ENCODE results near the gene CRX.
A peak's percentile ranks its signal among the peaks of the same experiment; 100 is the strongest.
"Not testable (repeated sequence)": the region's sequence is repeated elsewhere in the genome, so short reads cannot be mapped to it uniquely, and the experiment has no call there.

CRX gene

GRCh38 chr19:47860602-47861297 is 39.0 kb downstream of the CRX start:
- no peak for DNase-seq

DNA sequence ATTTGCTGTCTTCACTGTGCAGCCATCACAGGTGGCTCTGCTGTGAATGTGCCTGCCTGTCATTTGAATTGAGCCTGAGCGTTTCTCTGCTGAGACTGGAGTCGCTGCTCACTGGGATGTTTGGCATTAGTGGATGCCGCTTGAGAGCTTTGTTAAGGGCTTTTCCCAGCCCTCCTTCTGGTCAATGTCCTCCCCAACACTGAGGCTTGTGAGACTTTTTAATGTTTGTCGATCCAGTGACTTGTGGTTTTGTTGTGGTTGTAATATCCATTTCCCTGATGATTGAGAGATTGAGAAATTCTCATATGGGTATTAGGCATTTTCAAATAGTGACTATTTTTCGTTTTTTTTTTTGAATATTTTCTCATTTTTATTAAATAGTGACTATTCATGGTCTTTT is 39.9 kb downstream of the CRX start:
- no peak for DNase-seq

- peak; percentile 91 for DNase-seq
Measured at GRCh38 chr19:47863514-47863936, 41.8 kb downstream of the CRX start.

DNA sequence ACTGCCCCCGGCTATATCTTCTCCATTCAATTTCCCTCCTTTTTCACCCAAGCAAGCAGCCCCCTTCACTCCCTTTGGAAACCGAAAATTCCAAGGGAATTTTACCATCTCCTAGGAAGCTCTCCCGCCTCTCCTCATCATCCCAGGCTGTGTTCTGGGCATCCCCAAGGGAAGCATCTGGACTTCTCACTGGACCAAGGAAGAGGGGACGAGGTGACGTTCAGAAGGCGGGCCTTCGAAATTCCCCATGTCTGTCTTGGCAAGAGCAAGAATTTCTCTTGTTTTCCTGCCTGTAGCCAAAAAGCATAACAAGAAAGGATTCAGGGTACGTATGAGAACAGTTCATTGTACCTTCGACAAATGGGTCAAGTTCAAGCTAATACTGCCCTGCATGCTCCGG is 43.4 kb downstream of the CRX start:
- no peak for DNase-seq

DNA sequence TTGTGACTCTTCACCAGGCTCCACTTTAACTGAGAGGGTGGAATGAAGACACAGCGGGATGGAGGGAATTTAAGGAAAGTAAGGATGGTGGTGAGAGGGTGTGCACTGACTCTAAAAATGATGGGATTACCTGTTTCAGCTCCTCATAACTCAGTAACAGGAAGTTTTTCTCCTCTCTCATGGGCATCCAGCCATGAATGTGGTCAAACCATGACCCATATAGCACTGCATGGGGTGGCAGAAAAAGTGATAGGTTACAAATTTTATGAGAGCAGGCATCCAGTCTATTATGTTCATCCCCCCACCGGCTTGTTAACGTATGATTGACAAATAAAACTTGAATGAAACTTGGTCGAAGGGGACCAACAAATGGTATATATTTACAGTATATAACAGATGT is 57.2 kb downstream of the CRX start:
- DNase-seq = no peak

DNA sequence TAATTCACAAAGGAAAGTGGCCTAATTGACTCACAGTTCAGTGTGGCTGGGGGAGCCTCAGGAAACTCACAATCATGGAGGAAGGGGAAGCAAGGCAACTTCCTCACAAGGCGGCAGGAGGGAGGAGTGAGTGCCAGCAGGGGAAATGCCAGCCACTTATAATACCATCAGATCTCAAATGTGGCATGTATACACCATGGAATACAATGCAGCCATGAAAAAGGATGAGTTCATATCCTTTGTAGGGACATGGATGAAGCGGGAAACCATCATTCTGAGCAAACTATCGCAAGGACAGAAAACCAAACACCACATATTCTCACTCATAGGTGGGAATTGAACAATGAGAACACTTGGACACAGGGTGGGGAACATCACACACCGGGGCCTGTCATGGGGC is 57.6 kb downstream of the CRX start:
- DNase-seq = not testable (repeated sequence)

DNA sequence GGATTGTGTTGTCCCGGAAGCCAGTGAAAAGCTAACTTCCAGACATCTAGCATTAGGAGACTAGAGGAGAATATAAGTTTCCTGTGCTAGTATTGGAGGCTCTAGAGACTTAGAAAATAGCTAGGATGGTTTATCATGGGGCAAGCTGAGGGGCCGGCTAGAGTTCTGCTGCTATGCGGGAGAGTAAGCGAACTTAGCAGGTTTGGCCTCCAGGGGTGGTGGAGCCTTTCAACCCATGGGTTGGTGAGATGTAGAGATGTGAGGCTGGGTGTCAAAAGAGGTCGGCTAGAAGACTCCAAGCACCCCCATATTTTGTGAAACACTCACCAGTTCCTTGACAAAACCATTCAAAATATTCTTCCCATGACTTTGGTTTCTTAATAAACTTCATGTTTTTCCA is 60.0 kb downstream of the CRX start:
- DNase-seq = no peak

- no peak for DNase-seq
Measured at GRCh38 chr19:47882890-47883289, 61.2 kb downstream of the CRX start.

DNA sequence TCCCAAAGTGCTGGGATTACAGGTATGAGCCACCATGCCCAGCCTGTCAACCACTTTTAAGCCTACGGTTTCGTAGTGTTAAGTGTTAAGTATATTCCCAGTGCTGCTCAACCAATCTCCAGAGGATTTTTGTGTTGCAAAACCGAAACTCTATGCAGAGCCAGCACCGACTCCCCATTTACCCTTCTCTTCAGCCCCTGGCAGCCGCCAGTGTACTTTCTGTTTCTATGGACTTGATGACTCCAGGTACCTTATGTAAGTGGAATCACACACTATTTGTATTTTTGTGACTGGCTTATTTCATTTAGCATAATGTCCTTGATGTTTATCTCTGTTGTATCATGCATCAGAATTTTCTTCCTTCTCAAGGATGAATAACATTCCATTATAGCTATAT is 63.3 kb downstream of the CRX start:
- DNase-seq = no peak

GRCh38 chr19:47886010-47886559 is 64.3 kb downstream of the CRX start, which contains the start of gene SULT2A1:
Gene SULT2A1 (minus strand): TSS chr19:47886315. CDS start chr19:47886257, 58 bp downstream.
- no peak for DNase-seq

GRCh38 chr19:47890865-47891621 is 69.3 kb downstream of the CRX start:
- DNase-seq = no peak

GRCh38 chr19:47891622-47891922 is 69.8 kb downstream of the CRX start:
- DNase-seq = no peak

DNA sequence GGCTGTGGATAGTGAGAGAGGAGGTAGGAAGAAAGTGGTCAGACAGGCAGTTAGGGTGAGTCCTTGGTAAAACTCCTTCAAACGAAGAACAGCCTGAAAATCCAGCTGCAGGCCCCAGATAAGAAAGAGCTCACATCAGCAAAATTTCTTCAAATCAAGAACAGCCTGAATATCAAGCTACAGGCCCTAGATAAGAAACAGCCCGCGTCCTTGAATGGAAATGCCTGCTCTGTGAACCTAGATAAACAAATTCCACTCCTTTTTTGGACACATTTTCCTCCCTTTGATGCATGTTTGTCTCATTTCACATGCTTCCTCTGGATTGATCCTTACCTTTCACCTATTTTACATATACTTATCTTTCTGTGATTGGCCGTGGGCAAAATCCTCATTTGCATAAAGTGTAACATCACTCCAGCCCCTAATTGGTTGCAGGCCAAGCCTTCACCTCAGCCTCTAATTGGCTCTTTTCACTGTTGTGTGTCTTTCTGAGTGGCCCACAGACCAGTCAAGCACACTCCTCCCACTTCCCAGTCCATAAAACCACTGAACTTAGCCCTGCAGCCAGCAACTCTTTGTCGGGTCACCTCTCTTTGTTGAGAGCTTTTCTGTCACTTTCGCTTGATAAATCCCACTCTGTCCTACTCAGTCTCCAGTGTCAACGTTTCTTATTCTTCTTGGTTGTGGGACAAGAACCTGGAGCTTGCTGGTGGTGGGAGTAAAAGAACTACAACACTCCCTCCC is 70.4 kb downstream of the CRX start:
- no peak for DNase-seq

Data from right forelimb (tissue), 1 donor.